H1 (cell line): Measurements from ENCODE around the gene ANKRD6. TPM values are rescaled to one million over a fixed set of nuclear protein-coding genes. Genes with fewer than 3 reads are reported as not detected.

Source experiments
- GABPA ChIP-seq: IDR thresholded peaks from 2 replicates; pipeline ENCODE4 v1.6.1; 2011; ENCODE audit warnings: mild to moderate bottlenecking, low read length, moderate library complexity, borderline replicate concordance; ENCODE audit not compliant: insufficient read depth
- KDM5A ChIP-seq: fragments of 200-600 bp; IDR thresholded peaks from 2 replicates; pipeline ENCODE4 v1.7.1; 2012; ENCODE audit warnings: mild to moderate bottlenecking, low read length, inconsistent platforms, mixed read lengths
- RAD21 ChIP-seq, 2 experiments: IDR thresholded peaks in 1 of 2; conservative IDR thresholded peaks in 1 of 2; 2 replicates each; pipeline ENCODE4 v1.6.1; 2011; ENCODE audit warnings: low read depth in 2 of 2, low read length in 2 of 2, improper control_type of control experiment in 1 of 2, inconsistent platforms in 1 of 2, mild to moderate bottlenecking in 1 of 2, moderate library complexity in 1 of 2
- TAF1 ChIP-seq: IDR thresholded peaks from 2 replicates; pipeline ENCODE4 v1.6.1; 2011; ENCODE audit warnings: mild to moderate bottlenecking, low read depth, low read length
- polyA plus RNA-seq, 7 experiments: library from polyadenylated mRNA; depleted of rRNA in 3 of 7; stranded (reverse) in 5 of 7; unstranded in 2 of 7; fragments of >200 nt in 5 of 7; fragments of 200-250 nt in 2 of 7; gene quantifications; 1 replicate in 5 of 7; 2 replicates in 1 of 7; 4 replicates in 1 of 7; pipeline versions ENCODE4 v1.2.1 to v1.2.3, GENCODE V29; 2011 to 2013; ENCODE audit warnings: missing spikeins in 2 of 7, mixed read lengths in 2 of 7
- total RNA-seq: library from RNA; stranded (reverse); fragmentation: NEBNext Ultra II Directional; extraction: Animal tissue kit (Norgen Biotek cat#: 25700); gene quantifications from 2 replicates; pipeline ENCODE4 v1.2.1, GENCODE V29; 2021

ANKRD6 gene
- total and polyA plus RNA-seq, 2 of the 8 experiments (the other 6 are each of a cell fraction or from before 2014, with no cell fraction given), result 5.9 to 12.8 TPM

GRCh38 chr6:89468998-89469397 is 36.0 kb downstream of the ANKRD6 start (continued):
- no peak for TF ChIP-seq RAD21 (IDR thresholded peaks at IDR 0.05 in 1 of 2, conservative IDR thresholded peaks at IDR 0.05 in 1 of 2; ENCODE audit: low read depth in 2 of 2, low read length in 2 of 2)
- no peak for TF ChIP-seq GABPA
- no peak for TF ChIP-seq TAF1
- no peak for TF ChIP-seq KDM5A
